Uterus (tissue), 2 donors: ENCODE results near the gene CPNE7.

Experiments used
- CTCF ChIP-seq, 4 experiments: fragments of 200-600 bp in 2 of 4; fragments of 450-650 bp in 2 of 4; sonication (generic) in 2 of 4; IDR thresholded peaks; one replicate each; pipeline ENCODE4 v1.5.1; 2016 to 2019; ENCODE audit warnings: antibody characterized with exemption in 4 of 4, mild to moderate bottlenecking in 2 of 4, moderate library complexity in 1 of 4
- POLR2A ChIP-seq, 2 donors: fragments of 450-650 bp; IDR thresholded peaks; one replicate each; pipeline ENCODE4 v1.6.1; 2016; ENCODE audit warnings: antibody characterized with exemption in 2 of 2, mild to moderate bottlenecking in 1 of 2, moderate library complexity in 1 of 2

DNA sequence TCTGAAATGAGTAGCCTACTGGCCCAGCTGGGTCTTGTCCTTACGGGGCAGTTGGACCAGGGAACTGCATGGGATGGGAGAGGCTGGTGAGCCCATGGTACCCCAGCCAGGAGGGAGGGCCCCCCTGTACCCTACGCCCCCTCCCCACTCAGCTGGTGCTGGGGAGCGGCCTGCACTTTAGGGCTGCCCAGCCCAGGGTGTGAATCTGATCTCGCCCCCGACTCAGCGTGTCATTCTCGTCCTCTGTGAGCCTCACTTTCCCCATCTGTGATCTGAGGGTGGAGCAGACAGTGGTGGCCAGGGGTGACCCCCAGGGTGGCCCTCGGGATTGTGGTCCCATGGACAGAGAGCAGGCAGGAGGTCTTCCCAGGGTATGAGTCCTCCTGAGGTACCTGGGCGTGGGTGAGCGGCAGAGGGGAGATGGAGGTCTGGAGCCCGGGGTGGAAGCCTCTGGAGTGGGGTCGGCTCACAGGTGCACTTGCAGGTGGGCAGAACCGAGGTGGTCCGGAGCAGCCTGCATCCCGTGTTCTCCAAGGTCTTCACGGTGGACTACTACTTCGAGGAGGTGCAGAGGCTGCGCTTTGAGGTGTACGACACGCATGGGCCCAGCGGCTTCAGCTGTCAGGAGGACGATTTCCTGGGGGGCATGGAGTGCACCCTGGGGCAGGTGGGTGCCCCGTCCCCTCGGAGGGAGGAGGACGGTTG, 1.6 kb downstream of the CPNE7 start:
- no peak for TF ChIP-seq POLR2A (IDR thresholded peaks at IDR 0.05)
- TF ChIP-seq CTCF (IDR thresholded peaks at IDR 0.05) = no peak
